RKO (cell line): ENCODE data around the gene LRMDA.

ENCODE experiments used
- DNase-seq: peaks from one replicate; pipeline ENCODE4 v3.0.0-alpha.2; 2016; ENCODE audit warnings: low spot score

Gene LRMDA

GRCh38 chr10:75476985-75477384 lies 45.6 kb downstream of the LRMDA start:
- no peak for DNase-seq

- no peak for DNase-seq
These were observed 46.3 kb downstream of the LRMDA start for GRCh38 chr10:75477680-75478079.

GRCh38 chr10:75480374-75480773 lies 49.0 kb downstream of the LRMDA start:
- DNase-seq = no peak

GRCh38 chr10:75483188-75483587 lies 51.8 kb downstream of the LRMDA start:
- DNase-seq = no peak

- DNase-seq = no peak
These were observed 53.3 kb downstream of the LRMDA start for GRCh38 chr10:75484717-75485116.

GRCh38 chr10:75486591-75486990 lies 55.2 kb downstream of the LRMDA start:
- no peak for DNase-seq

GRCh38 chr10:75487087-75487754 lies 55.8 kb downstream of the LRMDA start:
- DNase-seq = no peak

- no peak for DNase-seq
These were observed 56.3 kb downstream of the LRMDA start for GRCh38 chr10:75487755-75488125.

GRCh38 chr10:75492173-75492925 lies 60.9 kb downstream of the LRMDA start:
- DNase-seq = no peak

GRCh38 chr10:75493464-75493863 lies 62.0 kb downstream of the LRMDA start:
- no peak for DNase-seq

GRCh38 chr10:75495434-75496190 lies 64.2 kb downstream of the LRMDA start:
- no peak for DNase-seq

- no peak for DNase-seq
These were observed 64.8 kb downstream of the LRMDA start for GRCh38 chr10:75496191-75496567.

GRCh38 chr10:75497997-75498883 lies 66.8 kb downstream of the LRMDA start:
- DNase-seq = no peak

GRCh38 chr10:75498884-75499350 lies 67.5 kb downstream of the LRMDA start:
- DNase-seq = no peak

GRCh38 chr10:75499556-75500160 lies 68.2 kb downstream of the LRMDA start:
- no peak for DNase-seq

GRCh38 chr10:75502389-75502788 lies 71.0 kb downstream of the LRMDA start:
- DNase-seq = no peak

- DNase-seq = no peak
These were observed 71.4 kb downstream of the LRMDA start for GRCh38 chr10:75502838-75503237.

- no peak for DNase-seq
These were observed 73.9 kb downstream of the LRMDA start for GRCh38 chr10:75505293-75505692.

- DNase-seq = no peak
These were observed 74.5 kb downstream of the LRMDA start for GRCh38 chr10:75505840-75506506.

GRCh38 chr10:75506930-75507329 lies 75.5 kb downstream of the LRMDA start:
- no peak for DNase-seq

GRCh38 chr10:75507469-75507868 lies 76.0 kb downstream of the LRMDA start:
- no peak for DNase-seq
